OCI-LY3 (cell line): ENCODE measurements around the gene SLC1A7.

Source experiments
- CTCF ChIP-seq: fragments of 200-600, 300-600 bp; sonication (generic); IDR thresholded peaks from 2 replicates; pipeline ENCODE4 v1.5.1; 2014; ENCODE audit warnings: antibody characterized with exemption, low read length, low read depth
- EZH2phosphoT487 ChIP-seq: fragments of 200-600 bp; shearing (Covaris generic); IDR thresholded peaks from 2 replicates; pipeline ENCODE4 v1.6.1; 2018; ENCODE audit warnings: antibody characterized with exemption, mixed run types, low read depth

DNA sequence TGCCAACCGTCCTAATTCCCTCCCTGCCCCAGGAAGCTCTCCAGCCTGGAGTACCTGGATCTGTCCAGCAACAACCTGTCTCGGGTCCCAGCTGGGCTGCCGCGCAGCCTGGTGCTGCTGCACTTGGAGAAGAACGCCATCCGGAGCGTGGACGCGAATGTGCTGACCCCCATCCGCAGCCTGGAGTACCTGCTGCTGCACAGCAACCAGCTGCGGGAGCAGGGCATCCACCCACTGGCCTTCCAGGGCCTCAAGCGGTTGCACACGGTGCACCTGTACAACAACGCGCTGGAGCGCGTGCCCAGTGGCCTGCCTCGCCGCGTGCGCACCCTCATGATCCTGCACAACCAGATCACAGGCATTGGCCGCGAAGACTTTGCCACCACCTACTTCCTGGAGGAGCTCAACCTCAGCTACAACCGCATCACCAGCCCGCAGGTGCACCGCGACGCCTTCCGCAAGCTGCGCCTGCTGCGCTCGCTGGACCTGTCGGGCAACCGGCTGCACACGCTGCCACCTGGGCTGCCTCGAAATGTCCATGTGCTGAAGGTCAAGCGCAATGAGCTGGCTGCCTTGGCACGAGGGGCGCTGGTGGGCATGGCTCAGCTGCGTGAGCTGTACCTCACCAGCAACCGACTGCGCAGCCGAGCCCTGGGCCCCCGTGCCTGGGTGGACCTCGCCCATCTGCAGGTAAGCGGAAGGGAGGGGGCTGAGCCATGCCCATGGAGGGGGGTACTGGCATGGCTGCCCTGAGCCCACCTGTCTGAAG, 63.9 kb downstream of the SLC1A7 start:
- no peak for TF ChIP-seq CTCF
- TF ChIP-seq EZH2phosphoT487 = no peak
